Measurements from ENCODE around the gene ADH1A. TPM values are rescaled to one million over a fixed set of nuclear protein-coding genes. Genes with fewer than 3 reads are reported as not detected.
"Not testable (repeated sequence)": the region's sequence is repeated elsewhere in the genome, so short reads cannot be mapped to it uniquely, and the experiment has no call there.

Gene ADH1A
- total and polyA plus RNA-seq, 2 of the 13 experiments (the other 11 are each of a cell fraction or from before 2014, with no cell fraction given): 0.13 TPM; not detected in 1

DNA sequence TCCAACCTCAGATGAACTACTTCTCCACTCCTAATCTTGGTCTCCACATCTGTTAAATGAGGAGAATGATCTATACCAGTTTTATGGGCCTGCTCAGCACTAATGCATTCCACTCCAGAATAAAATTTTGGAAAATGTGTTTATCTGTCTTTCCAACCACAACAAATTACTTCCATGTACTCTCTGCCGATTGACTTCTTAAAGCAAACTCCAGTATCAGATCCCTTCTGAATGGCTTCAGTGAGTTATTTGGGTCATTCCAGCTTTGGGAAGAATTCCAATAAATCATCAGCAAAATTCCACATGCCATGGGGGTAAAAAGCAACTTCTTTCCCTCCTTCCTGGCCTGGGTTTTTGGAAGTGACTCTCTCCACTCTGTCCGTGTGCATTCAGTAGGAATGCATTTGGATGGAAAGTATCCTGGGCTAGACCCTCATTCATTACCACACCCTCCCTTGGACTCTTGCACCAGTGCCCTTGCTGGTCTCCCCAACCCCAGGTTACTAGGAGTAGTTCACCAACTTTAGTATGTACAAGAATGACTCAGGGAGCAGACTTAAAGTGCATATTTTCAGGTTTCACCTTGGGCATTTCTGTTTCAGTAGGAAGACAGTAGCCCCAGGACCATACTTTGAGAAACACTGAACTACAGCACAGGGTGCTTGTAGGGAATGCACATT lies 56.3 kb downstream of the ADH1A start:
- FAIRE-seq: no peak
- no peak overlapping the region for H3K9ac ChIP-seq (ENCODE audit: insufficient read depth, low read depth, low read length)
- no peak for ATAC-seq
- no peaks in the 10 kb centered on the region for H3K9me3 ChIP-seq (ENCODE audit: low read length)
- BruUV-seq (replicated peaks): no TSS peak
- in situ Hi-C loops (cut with HindIII; ENCODE audit: extremely low pct_ligation_motif_present, low pct_unique_long_range_greater_than_20kb) (no loop called here), intact Hi-C loops (cut with micrococcal nuclease; ENCODE audit: unreplicated experiment) (no loop called here)
- no peak for TF ChIP-seq HNRNPLL (IDR thresholded peaks at IDR 0.05; ENCODE audit: low read depth, low read length, poor library complexity, severe bottlenecking)
- no peak for TF ChIP-seq FOXO4 (CRISPR knock-in tag; conservative IDR thresholded peaks at IDR 0.05)
- TF ChIP-seq BHLHE40 (IDR thresholded peaks at IDR 0.05; ENCODE audit: low read length): no peak
- ChIA-PET POLR2A (no interaction called here), CTCF (ENCODE audit: low intra/inter-chr PET ratio, low total read pairs) (no interaction called here)
- H3K4me1 ChIP-seq (ENCODE audit: insufficient read depth, low read length): peaks cover 17% of the 10 kb centered on the region
- no peak overlapping the region for H3K27ac ChIP-seq (ENCODE audit: extremely low read length, insufficient read depth, low read length)
- H4K20me1 ChIP-seq (ENCODE audit: insufficient read depth, low read length): no peaks in the 10 kb centered on the region
- no peak overlapping the region for H3K4me2 ChIP-seq (ENCODE audit: low read depth, low read length)
- H3K4me3 ChIP-seq (replicated peaks in 1 of 3; ENCODE audit: insufficient read depth in 1 of 3, low read depth in 2 of 3, low read length in 3 of 3): no peak overlapping the region
- no peaks in the 10 kb centered on the region for H3K79me2 ChIP-seq (ENCODE audit: insufficient read depth, low read length)
- H2AFZ ChIP-seq (ENCODE audit: low read length): no peak overlapping the region
- WGBS (ENCODE audit: low lambda C conversion rate): 91% methylated on average over 2 of the region's 2 CpGs
- H3K27me3 ChIP-seq (ENCODE audit: control insufficient read depth in 1 of 2, insufficient read depth in 2 of 2, low read length in 2 of 2): no peaks in the 10 kb centered on the region
- no peaks in the 10 kb centered on the region for H3K36me3 ChIP-seq (replicated peaks in 1 of 2; ENCODE audit: control insufficient read depth in 1 of 2, insufficient read depth in 2 of 2, low read length in 2 of 2)
- no peak for DNase-seq (ENCODE audit: low spot score)

- H3K9me3 ChIP-seq (ENCODE audit: low read length); BruUV-seq (replicated peaks); FAIRE-seq; H3K27ac ChIP-seq (ENCODE audit: extremely low read length, insufficient read depth, low read length); H3K79me2 ChIP-seq (ENCODE audit: insufficient read depth, low read length); ATAC-seq; DNase-seq (ENCODE audit: low spot score); H3K4me2 ChIP-seq (ENCODE audit: low read depth, low read length); intact Hi-C loops (cut with micrococcal nuclease; ENCODE audit: unreplicated experiment); H3K9ac ChIP-seq (ENCODE audit: insufficient read depth, low read depth, low read length); POLR2A ChIA-PET; H3K27me3 ChIP-seq (ENCODE audit: control insufficient read depth in 1 of 2, insufficient read depth in 2 of 2, low read length in 2 of 2); CTCF ChIA-PET (ENCODE audit: low intra/inter-chr PET ratio, low total read pairs); H2AFZ ChIP-seq (ENCODE audit: low read length); in situ Hi-C loops (cut with HindIII; ENCODE audit: extremely low pct_ligation_motif_present, low pct_unique_long_range_greater_than_20kb); H3K4me3 ChIP-seq (replicated peaks in 1 of 3; ENCODE audit: insufficient read depth in 1 of 3, low read depth in 2 of 3, low read length in 3 of 3); H4K20me1 ChIP-seq (ENCODE audit: insufficient read depth, low read length); H3K36me3 ChIP-seq (replicated peaks in 1 of 2; ENCODE audit: control insufficient read depth in 1 of 2, insufficient read depth in 2 of 2, low read length in 2 of 2): not testable (repeated sequence)
- WGBS (ENCODE audit: low lambda C conversion rate): 98% methylated on average over 2 of the region's 2 CpGs
- H3K4me1 ChIP-seq (ENCODE audit: insufficient read depth, low read length): peaks cover 17% of the 10 kb centered on the region
Measured at GRCh38 chr4:99233397-99233796, 57.4 kb downstream of the ADH1A start.

DNA sequence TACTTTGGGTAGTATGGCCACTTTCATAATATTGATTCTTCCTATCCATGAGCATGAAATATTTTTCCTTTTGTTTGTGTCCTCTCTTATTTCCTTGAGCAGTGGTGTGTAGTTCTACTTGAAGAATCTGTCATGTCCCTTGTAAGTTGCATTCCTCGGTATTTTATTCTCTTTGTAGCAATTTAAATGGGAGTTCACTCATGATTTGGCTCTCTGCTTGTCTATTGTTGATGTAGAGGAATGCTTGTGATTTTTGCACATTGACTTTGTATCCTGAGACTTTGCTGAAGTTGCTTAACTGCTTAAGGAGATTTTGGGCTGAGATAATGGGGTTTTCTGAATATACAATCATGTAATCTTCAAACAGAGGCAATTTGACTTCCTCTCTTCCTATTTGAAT lies 62.1 kb downstream of the ADH1A start:
- H3K9me3 ChIP-seq (ENCODE audit: low read length): not testable (repeated sequence)

GRCh38 chr4:99227646-99228045 lies 63.1 kb downstream of the ADH1A start:
- H3K4me2 ChIP-seq (ENCODE audit: low read depth, low read length); H3K36me3 ChIP-seq (replicated peaks in 1 of 2; ENCODE audit: control insufficient read depth in 1 of 2, insufficient read depth in 2 of 2, low read length in 2 of 2); BruUV-seq (replicated peaks); intact Hi-C loops (cut with micrococcal nuclease; ENCODE audit: unreplicated experiment); H3K9me3 ChIP-seq (ENCODE audit: low read length); H3K27ac ChIP-seq (ENCODE audit: extremely low read length, insufficient read depth, low read length); H3K9ac ChIP-seq (ENCODE audit: insufficient read depth, low read depth, low read length); CTCF ChIA-PET (ENCODE audit: low intra/inter-chr PET ratio, low total read pairs); H3K79me2 ChIP-seq (ENCODE audit: insufficient read depth, low read length); POLR2A ChIA-PET; H3K4me3 ChIP-seq (replicated peaks in 1 of 3; ENCODE audit: insufficient read depth in 1 of 3, low read depth in 2 of 3, low read length in 3 of 3); H3K27me3 ChIP-seq (ENCODE audit: control insufficient read depth in 1 of 2, insufficient read depth in 2 of 2, low read length in 2 of 2); FAIRE-seq; in situ Hi-C loops (cut with HindIII; ENCODE audit: extremely low pct_ligation_motif_present, low pct_unique_long_range_greater_than_20kb); DNase-seq (ENCODE audit: low spot score); ATAC-seq; H2AFZ ChIP-seq (ENCODE audit: low read length); H4K20me1 ChIP-seq (ENCODE audit: insufficient read depth, low read length): not testable (repeated sequence)
- WGBS (ENCODE audit: low lambda C conversion rate): 85% methylated on average over 4 of the region's 4 CpGs
- peaks cover 11% of the 10 kb centered on the region for H3K4me1 ChIP-seq (ENCODE audit: insufficient read depth, low read length)

More for the DNA sequence above, 62.1 kb downstream of the ADH1A start:
- in situ Hi-C loops (cut with HindIII; ENCODE audit: extremely low pct_ligation_motif_present, low pct_unique_long_range_greater_than_20kb); BruUV-seq (replicated peaks); H3K79me2 ChIP-seq (ENCODE audit: insufficient read depth, low read length); FAIRE-seq; DNase-seq (ENCODE audit: low spot score); H3K36me3 ChIP-seq (replicated peaks in 1 of 2; ENCODE audit: control insufficient read depth in 1 of 2, insufficient read depth in 2 of 2, low read length in 2 of 2); CTCF ChIA-PET (ENCODE audit: low intra/inter-chr PET ratio, low total read pairs); H3K27ac ChIP-seq (ENCODE audit: extremely low read length, insufficient read depth, low read length); H3K4me3 ChIP-seq (replicated peaks in 1 of 3; ENCODE audit: insufficient read depth in 1 of 3, low read depth in 2 of 3, low read length in 3 of 3); H4K20me1 ChIP-seq (ENCODE audit: insufficient read depth, low read length); H2AFZ ChIP-seq (ENCODE audit: low read length); H3K27me3 ChIP-seq (ENCODE audit: control insufficient read depth in 1 of 2, insufficient read depth in 2 of 2, low read length in 2 of 2); H3K4me2 ChIP-seq (ENCODE audit: low read depth, low read length); ATAC-seq; H3K9ac ChIP-seq (ENCODE audit: insufficient read depth, low read depth, low read length); intact Hi-C loops (cut with micrococcal nuclease; ENCODE audit: unreplicated experiment): not testable (repeated sequence)
- 24% methylated on average over 1 of the region's 1 CpG for WGBS (ENCODE audit: low lambda C conversion rate)
- POLR2A ChIA-PET: interaction anchor here (1.3 kb wide), 1 partner anchor 10 kb away, joined by 4 read pairs; the partner anchor contains the start of gene ADH6
- H3K4me1 ChIP-seq (ENCODE audit: insufficient read depth, low read length): peaks cover 11% of the 10 kb centered on the region

All from HepG2 (cell line).